GM13977 (cell line): ENCODE data around the gene ERGIC1.

Source experiments
- DNase-seq: peaks from one replicate; pipeline ENCODE4 v3.0.0; 2012; ENCODE audit warnings: low spot score
- in situ Hi-C: fragments of 300-500 bp; cut with MboI; formaldehyde crosslinking; loops from one replicate; pipeline ENCODE4 v1.12.0; 2022; ENCODE audit warnings: low sequenced_read_pairs, low pct_unique_long_range_greater_than_20kb, mixed read lengths, inconsistent platforms; ENCODE audit not compliant: unreplicated experiment
- TF ChIP-seq, protein P1 (sequence below): IDR thresholded peaks from 2 replicates; pipeline ENCODE4 v1.5.1; 2012; ENCODE audit warnings: mild to moderate bottlenecking, control low read depth; ENCODE audit not compliant: insufficient read depth; ENCODE audit errors: extremely low read depth, missing control alignments

Gene ERGIC1

GRCh38 chr5:172901012-172901780 is 67.1 kb downstream of the ERGIC1 start:
- TF ChIP-seq, protein P1, sequence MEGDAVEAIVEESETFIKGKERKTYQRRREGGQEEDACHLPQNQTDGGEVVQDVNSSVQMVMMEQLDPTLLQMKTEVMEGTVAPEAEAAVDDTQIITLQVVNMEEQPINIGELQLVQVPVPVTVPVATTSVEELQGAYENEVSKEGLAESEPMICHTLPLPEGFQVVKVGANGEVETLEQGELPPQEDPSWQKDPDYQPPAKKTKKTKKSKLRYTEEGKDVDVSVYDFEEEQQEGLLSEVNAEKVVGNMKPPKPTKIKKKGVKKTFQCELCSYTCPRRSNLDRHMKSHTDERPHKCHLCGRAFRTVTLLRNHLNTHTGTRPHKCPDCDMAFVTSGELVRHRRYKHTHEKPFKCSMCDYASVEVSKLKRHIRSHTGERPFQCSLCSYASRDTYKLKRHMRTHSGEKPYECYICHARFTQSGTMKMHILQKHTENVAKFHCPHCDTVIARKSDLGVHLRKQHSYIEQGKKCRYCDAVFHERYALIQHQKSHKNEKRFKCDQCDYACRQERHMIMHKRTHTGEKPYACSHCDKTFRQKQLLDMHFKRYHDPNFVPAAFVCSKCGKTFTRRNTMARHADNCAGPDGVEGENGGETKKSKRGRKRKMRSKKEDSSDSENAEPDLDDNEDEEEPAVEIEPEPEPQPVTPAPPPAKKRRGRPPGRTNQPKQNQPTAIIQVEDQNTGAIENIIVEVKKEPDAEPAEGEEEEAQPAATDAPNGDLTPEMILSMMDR: no peak
- DNase-seq: no peak
- in situ Hi-C loops: no loop called here

- no peak for DNase-seq
- TF ChIP-seq, protein P1: no peak
- in situ Hi-C loops: no loop called here
Measured at GRCh38 chr5:172901788-172902496, 67.9 kb downstream of the ERGIC1 start.

GRCh38 chr5:172902497-172903472 is 68.7 kb downstream of the ERGIC1 start:
- TF ChIP-seq, protein P1: peak; percentile 32
- in situ Hi-C loops: no loop called here
- DNase-seq: no peak

DNA sequence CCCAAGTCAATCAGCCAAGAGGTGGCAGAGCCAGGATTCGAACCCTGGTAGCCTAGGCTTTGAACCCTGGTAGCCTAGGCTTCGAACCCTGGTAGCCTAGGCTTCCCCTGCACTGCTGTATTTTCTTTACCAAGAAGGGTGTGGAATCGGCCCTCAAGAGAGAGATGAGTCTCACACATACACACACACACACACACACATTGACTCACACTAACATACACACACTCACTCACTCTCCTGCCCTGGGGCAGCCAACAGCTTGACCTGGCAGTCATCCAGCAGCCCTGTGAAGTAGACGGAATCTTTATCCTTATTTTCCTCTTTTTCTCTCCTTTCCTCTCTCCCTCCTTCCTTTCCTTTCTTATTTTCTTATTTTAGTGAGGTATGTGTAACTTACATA is 69.7 kb downstream of the ERGIC1 start:
- DNase-seq: no peak
- TF ChIP-seq, protein P1: no peak
- in situ Hi-C loops: no loop called here

DNA sequence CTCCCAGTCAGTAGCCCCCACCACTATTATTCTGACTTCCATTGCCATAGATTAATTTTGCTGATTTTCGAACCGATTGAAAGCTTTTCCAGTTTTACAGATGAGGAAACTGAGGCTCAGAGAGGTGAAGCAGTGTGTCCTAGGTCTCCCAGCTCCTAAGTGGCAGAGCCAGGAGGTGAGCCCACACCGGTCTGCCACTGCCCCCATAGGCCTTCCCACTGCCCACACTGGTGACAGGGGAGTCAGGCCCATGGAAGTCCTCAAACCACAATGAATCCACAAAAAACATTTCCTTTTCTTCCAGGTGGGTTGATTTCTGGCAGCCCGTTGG is 70.2 kb downstream of the ERGIC1 start:
- TF ChIP-seq, protein P1: no peak
- DNase-seq: no peak
- in situ Hi-C loops: no loop called here

GRCh38 chr5:172904643-172905345 is 70.7 kb downstream of the ERGIC1 start:
- TF ChIP-seq, protein P1: no peak
- in situ Hi-C loops: no loop called here
- no peak for DNase-seq
